H1 (cell line): ENCODE data around the gene SMIM15. TPM values are rescaled to one million over a fixed set of nuclear protein-coding genes. Genes with fewer than 3 reads are reported as not detected.

Experiments
- CTCF ChIA-PET: fragments of 300-600 bp; sonication (Branson Sonifier 250); formaldehyde crosslinking; loops from one replicate; lab custom pipeline; 2021; ENCODE audit not compliant: partially characterized antibody; lab: Charles Lee
- POLR2A ChIA-PET: fragments of 300-600 bp; sonication (Branson Sonifier 250); formaldehyde crosslinking; loops from one replicate; lab custom pipeline; 2021; ENCODE audit warnings: inconsistent platforms; ENCODE audit not compliant: partially characterized antibody; lab: Charles Lee
- DNase-seq, 2 experiments: peaks; one replicate each; pipeline versions ENCODE4 v3.0.0 to v3.0.0-alpha.2; 2010 to 2022; ENCODE audit warnings: low spot score in 2 of 2, low read depth in 1 of 2, mixed read lengths in 1 of 2
- FAIRE-seq: peaks from 2 replicates; lab custom pipeline; 2011; peaks lifted over from hg19 to GRCh38; lab: Jason Lieb, UNC
- H2AFZ ChIP-seq: 2 replicates; pipeline ENCODE4 v1.8.1; 2012; ENCODE audit warnings: low read length, inconsistent platforms
- H2AK5ac ChIP-seq: 2 replicates; pipeline ENCODE4 v1.6.1; 2013; ENCODE audit warnings: low read depth, low read length
- H2BK120ac ChIP-seq: replicated peaks from 2 replicates; pipeline ENCODE3; 2013; ENCODE audit warnings: low read depth, low read length, inconsistent platforms
- H2BK12ac ChIP-seq: 2 replicates; pipeline ENCODE4 v1.6.1; 2013; ENCODE audit warnings: low read depth, low read length
- H2BK15ac ChIP-seq: 2 replicates; pipeline ENCODE4 v1.6.1; 2013; ENCODE audit warnings: low read length
- H2BK20ac ChIP-seq: 2 replicates; pipeline ENCODE4 v1.6.1; 2013; ENCODE audit warnings: low read length
- H2BK5ac ChIP-seq: 2 replicates; pipeline ENCODE4 v1.6.1; 2013; ENCODE audit warnings: low read depth, low read length
- H3K14ac ChIP-seq: 2 replicates; pipeline ENCODE4 v1.6.1; 2013; ENCODE audit warnings: inconsistent platforms; ENCODE audit not compliant: insufficient read length
- H3K18ac ChIP-seq: 2 replicates; pipeline ENCODE4 v1.6.1; 2013; ENCODE audit warnings: low read length; ENCODE audit errors: extremely low read depth
- H3K23ac ChIP-seq: 2 replicates; pipeline ENCODE4 v1.6.1; 2013; ENCODE audit warnings: inconsistent platforms; ENCODE audit not compliant: insufficient read length
- H3K23me2 ChIP-seq: 2 replicates; pipeline ENCODE4 v1.6.1; 2013; ENCODE audit warnings: low read depth, low read length
- H3K27ac ChIP-seq: 2 replicates; pipeline ENCODE4 v1.6.1; 2011; ENCODE audit warnings: low read depth, low read length, inconsistent platforms
- H3K27me3 ChIP-seq, 4 experiments: replicated peaks in 1 of 4; 1 replicate in 1 of 4; 2 replicates in 3 of 4; pipeline versions ENCODE4 v1.6.1 to v1.8.1; 2011 to 2013; ENCODE audit warnings: low read length in 3 of 4, mild to moderate bottlenecking in 3 of 4, inconsistent platforms in 2 of 4, mixed read lengths in 2 of 4, moderate library complexity in 1 of 4; ENCODE audit not compliant: control insufficient read depth in 3 of 4, insufficient read depth in 3 of 4; ENCODE audit errors: extremely low read depth in 1 of 4
- H3K36me3 ChIP-seq, 4 experiments: 2 replicates each; pipeline versions ENCODE4 v1.6.1 to v1.8.1; 2011 to 2013; ENCODE audit warnings: mild to moderate bottlenecking in 4 of 4, low read length in 3 of 4, moderate library complexity in 2 of 4, control low read depth in 1 of 4, inconsistent platforms in 1 of 4; ENCODE audit not compliant: insufficient read depth in 4 of 4, control insufficient read depth in 2 of 4
- H3K4ac ChIP-seq: replicated peaks from 2 replicates; pipeline ENCODE3; 2013; ENCODE audit warnings: low read length, low read depth, mixed read lengths, inconsistent platforms; ENCODE audit not compliant: insufficient read length
- H3K4me1 ChIP-seq, 4 experiments: replicated peaks in 1 of 4; 1 replicate in 1 of 4; 2 replicates in 3 of 4; pipeline versions ENCODE4 v1.6.1 to v1.8.1; 2011 to 2013; ENCODE audit warnings: low read length in 3 of 4, inconsistent platforms in 2 of 4, mixed read lengths in 1 of 4; ENCODE audit not compliant: insufficient read depth in 4 of 4, control insufficient read depth in 3 of 4
- H3K4me2 ChIP-seq, 2 experiments: 2 replicates each; pipeline versions ENCODE4 v1.6.1 to v1.8.1; 2011 to 2013; ENCODE audit warnings: low read depth in 2 of 2, low read length in 2 of 2, control low read depth in 1 of 2, inconsistent platforms in 1 of 2, mild to moderate bottlenecking in 1 of 2; ENCODE audit not compliant: insufficient read depth in 1 of 2
- H3K4me3 ChIP-seq, 4 experiments: fragments of 200-600, 300-600 bp in 1 of 4; sonication (generic), shearing (Covaris generic), sonication (Bioruptor Twin) in 1 of 4; 2 replicates each; pipeline versions ENCODE4 v1.5.1 to v1.8.1; 2011 to 2016; ENCODE audit warnings: low read length in 4 of 4, low read depth in 3 of 4, control low read depth in 2 of 4, inconsistent platforms in 2 of 4, mild to moderate bottlenecking in 2 of 4, mixed read lengths in 1 of 4, moderate library complexity in 1 of 4; ENCODE audit not compliant: insufficient read depth in 2 of 4; ENCODE audit errors: extremely low read depth in 1 of 4
- H3K56ac ChIP-seq: replicated peaks from 2 replicates; pipeline ENCODE3; 2013; ENCODE audit warnings: low read depth, mild to moderate bottlenecking, mixed read lengths, low read length, inconsistent platforms; ENCODE audit not compliant: insufficient read length
- H3K79me1 ChIP-seq: 2 replicates; pipeline ENCODE4 v1.6.1; 2013; ENCODE audit warnings: low read depth, low read length, control low read depth
- H3K79me2 ChIP-seq, 2 experiments: 2 replicates each; pipeline versions ENCODE4 v1.6.1 to v1.8.1; 2012 to 2013; ENCODE audit warnings: low read length in 2 of 2, mild to moderate bottlenecking in 2 of 2, inconsistent platforms in 1 of 2; ENCODE audit not compliant: insufficient read depth in 2 of 2, control insufficient read depth in 1 of 2
- H3K9ac ChIP-seq, 4 experiments: replicated peaks in 1 of 4; 1 replicate in 1 of 4; 2 replicates in 3 of 4; pipeline versions ENCODE4 v1.6.1 to v1.8.1; 2011 to 2013; ENCODE audit warnings: low read depth in 3 of 4, low read length in 3 of 4, control low read depth in 2 of 4, mild to moderate bottlenecking in 2 of 4, moderate library complexity in 2 of 4, inconsistent platforms in 1 of 4; ENCODE audit errors: extremely low read depth in 1 of 4
- H3K9me3 ChIP-seq, 2 experiments: 2 replicates each; pipeline versions ENCODE4 v1.6.1 to v1.8.1; 2012 to 2013; ENCODE audit warnings: mild to moderate bottlenecking in 2 of 2, moderate library complexity in 2 of 2, control low read depth in 1 of 2, inconsistent platforms in 1 of 2, low read depth in 1 of 2, low read length in 1 of 2, mixed read lengths in 1 of 2; ENCODE audit not compliant: insufficient read depth in 2 of 2
- H4K20me1 ChIP-seq, 2 experiments: replicated peaks in 1 of 2; 2 replicates each; pipeline versions ENCODE3 to v1.8.1; 2011 to 2013; ENCODE audit warnings: inconsistent platforms in 2 of 2, low read length in 2 of 2, mild to moderate bottlenecking in 1 of 2; ENCODE audit not compliant: insufficient read depth in 2 of 2, control insufficient read depth in 1 of 2
- H4K5ac ChIP-seq: 2 replicates; pipeline ENCODE4 v1.6.1; 2013; ENCODE audit warnings: low read length, low read depth, mixed read lengths, inconsistent platforms; ENCODE audit not compliant: insufficient read length
- H4K8ac ChIP-seq: 2 replicates; pipeline ENCODE4 v1.8.0; 2013; ENCODE audit warnings: mild to moderate bottlenecking, moderate library complexity, low read length, inconsistent platforms; ENCODE audit not compliant: insufficient read depth; ENCODE audit errors: extremely low read depth
- H4K91ac ChIP-seq: replicated peaks from 2 replicates; pipeline ENCODE3; 2013; ENCODE audit warnings: low read length, mixed read lengths, inconsistent platforms; ENCODE audit not compliant: insufficient read length
- CBX5 ChIP-seq: fragments of 300-800, 300-1000 bp; sonication (generic); IDR thresholded peaks from 2 replicates; pipeline ENCODE4 v1.7.1; 2016; ENCODE audit warnings: antibody characterized with exemption, low read length, low read depth
- EGR1 ChIP-seq: IDR thresholded peaks from 2 replicates; pipeline ENCODE4 v1.6.1; 2011; ENCODE audit warnings: low read depth, low read length, borderline replicate concordance
- GTF2F1 ChIP-seq: IDR thresholded peaks from 2 replicates; pipeline ENCODE4 v1.6.1; 2012; ENCODE audit warnings: low read depth, low read length, improper control_type of control experiment, borderline replicate concordance
- SIX5 ChIP-seq: IDR thresholded peaks from 2 replicates; pipeline ENCODE4 v1.6.1; 2011; ENCODE audit warnings: mild to moderate bottlenecking, low read depth, low read length
- SRF ChIP-seq: IDR thresholded peaks from 2 replicates; pipeline ENCODE4 v1.6.1; 2011; ENCODE audit warnings: mild to moderate bottlenecking, low read depth, low read length, moderate library complexity
- SUZ12 ChIP-seq: fragments of 200-600 bp; sonication (generic); IDR thresholded peaks from 2 replicates; pipeline ENCODE4 v1.6.1; 2012; ENCODE audit warnings: mild to moderate bottlenecking, inconsistent platforms, low read length, moderate library complexity, mixed read lengths
- TBP ChIP-seq: IDR thresholded peaks from 2 replicates; pipeline ENCODE4 v1.6.1; 2011; ENCODE audit warnings: low read depth, low read length, improper control_type of control experiment
- USF2 ChIP-seq: IDR thresholded peaks from 2 replicates; pipeline ENCODE4 v1.6.1; 2011; ENCODE audit warnings: low read length, improper control_type of control experiment
- WGBS, 2 experiments: shearing (Covaris generic) in 1 of 2; methylation state at CpG; one replicate each; pipeline versions ENCODE4 v1.1.6 to v1.1.7; 2013 to 2015; ENCODE audit warnings: low lambda C conversion rate in 2 of 2, mixed read lengths in 2 of 2, inconsistent platforms in 1 of 2, low coverage in 1 of 2, missing lambda C conversion rate in 1 of 2; ENCODE audit not compliant: insufficient replicate concordance in 2 of 2, insufficient coverage in 1 of 2, insufficient read length in 1 of 2; ENCODE audit errors: extremely low coverage in 1 of 2, missing lambda C conversion rate in 1 of 2; 5-methylcytosine and 5-hydroxymethylcytosine counted together
- polyA plus RNA-seq, 7 experiments: library from polyadenylated mRNA; depleted of rRNA in 3 of 7; stranded (reverse) in 5 of 7; unstranded in 2 of 7; fragments of >200 nt in 5 of 7; fragments of 200-250 nt in 2 of 7; gene quantifications; 1 replicate in 5 of 7; 2 replicates in 1 of 7; 4 replicates in 1 of 7; pipeline versions ENCODE4 v1.2.1 to v1.2.3, GENCODE V29; 2011 to 2013; ENCODE audit warnings: missing spikeins in 2 of 7, mixed read lengths in 2 of 7
- total RNA-seq: library from RNA; stranded (reverse); fragmentation: NEBNext Ultra II Directional; extraction: Animal tissue kit (Norgen Biotek cat#: 25700); gene quantifications from 2 replicates; pipeline ENCODE4 v1.2.1, GENCODE V29; 2021

The SMIM15 gene
- total and polyA plus RNA-seq, 2 of the 8 experiments (the other 6 are each of a cell fraction or from before 2014, with no cell fraction given): 17.6 to 53.1 TPM

- H4K91ac ChIP-seq: no peak overlapping the region
- no peak overlapping the region for H3K18ac ChIP-seq
- no peak overlapping the region for H2BK12ac ChIP-seq
- no peak overlapping the region for H3K4ac ChIP-seq
- no peak overlapping the region for H3K27ac ChIP-seq
- no peak overlapping the region for H2BK5ac ChIP-seq
- H3K14ac ChIP-seq: no peak overlapping the region
- H4K5ac ChIP-seq: no peak overlapping the region
- ChIA-PET CTCF (interaction anchor here (0.6 to 0.7 kb wide), 2 partner anchors 11 to 300 kb away, joined by 3 read pairs; no protein-coding TSS in a partner anchor), POLR2A (interaction anchor here (0.7 kb wide), 1 partner anchor 209 kb away, joined by 3 read pairs; no protein-coding TSS in a partner anchor)
- no peak overlapping the region for H2BK20ac ChIP-seq
- no peak overlapping the region for H2AK5ac ChIP-seq
- H3K56ac ChIP-seq: no peak overlapping the region
- no peaks in the 10 kb centered on the region; the same call in 1 of the 2 replicates for H3K79me1 ChIP-seq
- no peak overlapping the region for H3K4me3 ChIP-seq
- TF ChIP-seq GTF2F1: no peak
- no peak for TF ChIP-seq EGR1
- TF ChIP-seq TBP: no peak
- no peak for TF ChIP-seq USF2
- no peak for TF ChIP-seq CBX5
- TF ChIP-seq SUZ12: no peak
- TF ChIP-seq SRF: no peak
- no peak for TF ChIP-seq SIX5
- no peak overlapping the region for H3K4me2 ChIP-seq
- H3K23me2 ChIP-seq: peaks cover 2% of the 10 kb centered on the region; the same call in 1 of the 2 replicates
- peaks cover 0 to 3% (median 1%) of the 10 kb centered on the region in 4 experiments; a peak in 2 of 7 replicates for H3K4me1 ChIP-seq
- WGBS, 2 experiments: 93% methylated on average over 3 of the region's 3 CpGs; no CpG with 5 or more reads in 1 of the 2 experiments
- FAIRE-seq (no peak), DNase-seq (no peak)
- no peak overlapping the region for H2BK15ac ChIP-seq
- no peak overlapping the region for H3K9ac ChIP-seq
- H2AFZ ChIP-seq: no peak overlapping the region
- peaks cover 0 to 40% of the 10 kb centered on the region in 2 experiments; a peak in 2 of 4 replicates for H3K79me2 ChIP-seq
- H4K8ac ChIP-seq: no peak overlapping the region
- H3K23ac ChIP-seq: no peak overlapping the region
- H3K27me3 ChIP-seq: no peaks in the 10 kb centered on the region
- peaks cover 0 to 3% of the 10 kb centered on the region in 2 experiments for H4K20me1 ChIP-seq
- H2BK120ac ChIP-seq: no peak overlapping the region
- H3K9me3 ChIP-seq: peaks cover 3% of the 10 kb centered on the region in 2 experiments
- H3K36me3 ChIP-seq: peaks cover 6 to 33% (median 15%) of the 10 kb centered on the region in 4 experiments; a peak in 7 of 8 replicates
These were observed 3.2 kb downstream of the SMIM15 start for GRCh38 chr5:61159070-61159469.
